Cardiac fibroblast (primary cell): ENCODE results near the gene TRIP13.

Source experiments
- DNase-seq, 2 donors: peaks; one replicate each; pipeline versions ENCODE4 v3.0.0 to v3.0.0-alpha.2; 2010; ENCODE audit warnings: low read depth in 2 of 2
- H3K4me3 ChIP-seq, 2 donors: replicated peaks in 1 of 2; 1 replicate in 1 of 2; 2 replicates in 1 of 2; pipeline ENCODE4 v1.5.1; 2011; ENCODE audit warnings: low read depth in 2 of 2, low read length in 2 of 2, mild to moderate bottlenecking in 2 of 2, moderate library complexity in 1 of 2
- CTCF ChIP-seq: IDR thresholded peaks from one replicate; pipeline ENCODE4 v1.5.1; 2011; ENCODE audit warnings: low read depth, mild to moderate bottlenecking, low read length, inconsistent platforms

The TRIP13 gene

GRCh38 chr5:963673-964531, 71.2 kb downstream of the TRIP13 start:
- H3K4me3 ChIP-seq, result no peak overlapping the region
- DNase-seq, result peak; percentile 69 to 97
- TF ChIP-seq CTCF, result no peak

- no peak overlapping the region for H3K4me3 ChIP-seq
- no peak for TF ChIP-seq CTCF
- DNase-seq, result no peak
Measured at GRCh38 chr5:964821-965220, 72.1 kb downstream of the TRIP13 start.

GRCh38 chr5:965604-966344, 73.1 kb downstream of the TRIP13 start:
- DNase-seq, result no peak
- no peak overlapping the region for H3K4me3 ChIP-seq
- no peak for TF ChIP-seq CTCF

- no peak for TF ChIP-seq CTCF
- H3K4me3 ChIP-seq, result no peak overlapping the region
- no peak for DNase-seq
Measured at GRCh38 chr5:966345-966710, 73.6 kb downstream of the TRIP13 start.

GRCh38 chr5:966941-967340, 74.3 kb downstream of the TRIP13 start:
- H3K4me3 ChIP-seq, result no peak overlapping the region
- DNase-seq, result no peak
- no peak for TF ChIP-seq CTCF
